ENCODE data around the gene TJP1. TPM values are rescaled to one million over a fixed set of nuclear protein-coding genes. Genes with fewer than 3 reads are reported as not detected.
"Not testable (repeated sequence)": the region's sequence is repeated elsewhere in the genome, so short reads cannot be mapped to it uniquely, and the experiment has no call there.

Gene TJP1
- total RNA-seq, 2 donors from 2014 or later = 86.9 to 110 TPM

DNA sequence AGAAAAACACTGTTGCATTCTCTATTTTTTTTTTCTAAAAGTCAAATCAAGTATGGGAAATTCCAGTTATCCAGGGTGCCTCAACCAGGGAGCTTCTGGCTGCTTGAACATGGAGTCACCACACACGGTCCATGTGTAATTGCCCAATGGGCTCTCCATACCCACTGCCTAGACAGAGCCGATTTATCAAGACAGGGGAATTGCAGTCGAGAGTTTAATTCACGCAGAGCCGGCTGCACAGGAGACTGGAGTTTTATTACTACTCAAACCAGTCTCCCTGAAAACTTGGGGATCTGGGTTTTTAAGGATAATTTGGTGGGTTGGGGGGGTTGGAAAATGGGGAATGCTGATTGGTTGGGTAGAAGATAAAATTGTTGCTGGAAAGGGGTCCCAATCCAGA lies 149.8 kb downstream of the TJP1 start:
- Histone ChIP-seq H3K27me3 (no peaks in the 10 kb centered on the region), H3K36me3 (no peaks in the 10 kb centered on the region), H3K27ac (no peak overlapping the region), H3K4me3 (no peak overlapping the region), H3K9me3 (no peaks in the 10 kb centered on the region), H3K4me1 (peaks cover 0 to 14% of the 10 kb centered on the region in 2 donors)
- no peak for DNase-seq (ENCODE audit: low spot score)
- TF ChIP-seq, protein P1, sequence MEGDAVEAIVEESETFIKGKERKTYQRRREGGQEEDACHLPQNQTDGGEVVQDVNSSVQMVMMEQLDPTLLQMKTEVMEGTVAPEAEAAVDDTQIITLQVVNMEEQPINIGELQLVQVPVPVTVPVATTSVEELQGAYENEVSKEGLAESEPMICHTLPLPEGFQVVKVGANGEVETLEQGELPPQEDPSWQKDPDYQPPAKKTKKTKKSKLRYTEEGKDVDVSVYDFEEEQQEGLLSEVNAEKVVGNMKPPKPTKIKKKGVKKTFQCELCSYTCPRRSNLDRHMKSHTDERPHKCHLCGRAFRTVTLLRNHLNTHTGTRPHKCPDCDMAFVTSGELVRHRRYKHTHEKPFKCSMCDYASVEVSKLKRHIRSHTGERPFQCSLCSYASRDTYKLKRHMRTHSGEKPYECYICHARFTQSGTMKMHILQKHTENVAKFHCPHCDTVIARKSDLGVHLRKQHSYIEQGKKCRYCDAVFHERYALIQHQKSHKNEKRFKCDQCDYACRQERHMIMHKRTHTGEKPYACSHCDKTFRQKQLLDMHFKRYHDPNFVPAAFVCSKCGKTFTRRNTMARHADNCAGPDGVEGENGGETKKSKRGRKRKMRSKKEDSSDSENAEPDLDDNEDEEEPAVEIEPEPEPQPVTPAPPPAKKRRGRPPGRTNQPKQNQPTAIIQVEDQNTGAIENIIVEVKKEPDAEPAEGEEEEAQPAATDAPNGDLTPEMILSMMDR (IDR thresholded peaks at IDR 0.05) = no peak

- H3K4me3 ChIP-seq; H3K9me3 ChIP-seq; H3K27ac ChIP-seq; H3K27me3 ChIP-seq; H3K36me3 ChIP-seq; DNase-seq (ENCODE audit: low spot score): not testable (repeated sequence)
- H3K4me1 ChIP-seq = peaks cover 0 to 14% of the 10 kb centered on the region in 2 donors
Observed at GRCh38 chr15:29672046-29672445, 150.2 kb downstream of the TJP1 start.

DNA sequence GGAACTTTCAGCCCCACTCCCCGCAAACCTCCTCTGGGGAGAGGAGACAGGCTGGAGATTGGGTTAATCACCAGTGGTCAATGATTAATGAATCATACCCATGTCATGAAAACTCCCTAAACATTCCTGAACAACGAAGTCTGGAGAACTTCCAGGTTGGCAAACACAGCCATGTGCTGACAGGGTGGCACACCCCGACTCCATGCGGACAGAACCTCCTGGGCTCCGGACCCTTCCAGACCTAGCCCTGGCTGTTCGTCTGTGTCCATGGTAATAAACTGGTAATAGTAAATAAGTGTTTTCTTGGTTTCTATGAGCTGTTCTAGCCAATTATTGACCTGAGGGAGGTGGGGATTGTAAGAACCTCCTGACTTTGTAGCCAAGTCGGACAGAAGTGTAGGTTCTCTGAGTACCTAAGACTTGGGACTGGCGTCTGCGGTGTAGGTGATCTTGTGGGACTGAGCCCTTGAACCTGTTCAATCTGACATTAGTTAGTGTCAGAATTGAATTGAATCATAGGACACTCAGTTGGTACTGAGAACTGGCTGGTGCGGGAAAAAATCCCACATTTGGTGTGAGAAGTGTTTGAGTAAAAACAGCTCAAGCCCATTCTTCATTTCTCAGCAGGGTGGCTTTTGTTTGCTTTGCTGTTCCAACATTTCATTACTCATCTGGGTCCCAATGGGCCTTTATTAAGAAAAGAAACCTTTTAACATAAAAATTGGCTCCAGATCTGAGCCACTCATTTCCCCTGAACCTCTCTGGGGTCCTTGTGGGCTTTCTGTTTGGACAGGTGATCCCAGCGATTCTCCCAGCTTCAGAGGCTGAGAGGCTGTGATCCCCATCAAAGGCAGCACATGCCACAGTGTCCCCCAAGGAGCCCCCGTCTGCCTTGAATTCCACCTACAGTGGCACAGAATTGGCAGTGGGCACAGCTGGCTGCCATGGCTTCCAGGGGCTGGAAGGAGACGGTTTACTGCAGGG lies 151.0 kb downstream of the TJP1 start:
- H3K9me3 ChIP-seq = no peaks in the 10 kb centered on the region
- H3K36me3 ChIP-seq = no peaks in the 10 kb centered on the region
- DNase-seq (ENCODE audit: low spot score) = no peak
- no peak overlapping the region for H3K27ac ChIP-seq
- TF ChIP-seq, protein P1 (IDR thresholded peaks at IDR 0.05) = no peak
- H3K4me3 ChIP-seq = no peak overlapping the region
- H3K27me3 ChIP-seq = no peaks in the 10 kb centered on the region
- peaks cover 0 to 14% of the 10 kb centered on the region in 2 donors for H3K4me1 ChIP-seq

DNA sequence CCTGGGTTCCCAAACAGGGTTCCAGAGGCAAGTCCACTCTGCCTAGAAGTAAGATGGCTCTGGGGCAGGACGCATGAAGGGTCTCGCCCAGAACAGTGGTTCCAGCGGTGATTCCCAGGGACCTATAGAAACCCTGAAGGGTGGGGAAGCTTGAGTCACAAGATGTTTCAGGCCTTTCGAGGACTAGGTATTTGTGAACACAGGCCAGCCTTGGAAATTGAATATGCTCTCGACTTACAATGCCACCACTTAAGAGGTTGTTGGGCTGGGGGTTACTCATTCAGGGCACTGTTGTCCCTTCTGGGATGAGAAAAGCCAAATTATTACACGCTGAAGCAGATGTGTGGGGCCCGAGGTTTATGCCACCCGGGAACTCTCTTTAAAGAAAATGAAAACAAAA lies 152.0 kb downstream of the TJP1 start:
- Histone ChIP-seq H3K4me3 (no peak overlapping the region), H3K27me3 (no peaks in the 10 kb centered on the region), H3K36me3 (no peaks in the 10 kb centered on the region), H3K27ac (no peak overlapping the region), H3K4me1 (peaks cover 0 to 11% of the 10 kb centered on the region in 2 donors), H3K9me3 (no peaks in the 10 kb centered on the region)
- no peak for DNase-seq (ENCODE audit: low spot score)
- TF ChIP-seq, protein P1 (IDR thresholded peaks at IDR 0.05) = no peak

DNA sequence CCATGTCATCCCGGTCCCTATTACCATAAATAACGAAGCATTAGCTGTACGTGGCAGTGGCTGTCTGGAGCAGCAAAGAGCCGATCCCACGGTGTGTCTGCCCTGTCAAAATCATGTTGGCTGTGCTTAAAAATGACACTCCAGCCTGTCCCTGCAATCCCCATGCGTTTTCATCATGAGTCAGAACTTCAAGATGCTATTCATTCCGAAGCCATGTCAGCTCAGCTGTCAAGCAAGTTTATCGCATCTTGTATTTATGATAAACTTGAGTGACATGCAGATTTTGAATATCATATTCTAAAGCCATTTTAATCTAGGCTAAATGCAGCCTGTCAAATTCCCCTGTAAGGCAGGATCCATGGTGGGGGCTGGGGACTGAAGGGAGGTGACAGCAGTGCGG lies 152.4 kb downstream of the TJP1 start:
- TF ChIP-seq, protein P1 (IDR thresholded peaks at IDR 0.05) = no peak
- Histone ChIP-seq H3K27ac (no peak overlapping the region), H3K4me3 (no peak overlapping the region), H3K36me3 (no peaks in the 10 kb centered on the region), H3K27me3 (no peaks in the 10 kb centered on the region), H3K4me1 (peaks cover 0 to 7% of the 10 kb centered on the region in 2 donors), H3K9me3 (no peaks in the 10 kb centered on the region)
- DNase-seq (ENCODE audit: low spot score) = no peak

GRCh38 chr15:29668120-29668602 lies 154.1 kb downstream of the TJP1 start:
- Histone ChIP-seq H3K27me3 (no peaks in the 10 kb centered on the region), H3K9me3 (no peaks in the 10 kb centered on the region), H3K36me3 (no peaks in the 10 kb centered on the region), H3K4me3 (no peak overlapping the region), H3K4me1 (no peaks in the 10 kb centered on the region), H3K27ac (no peak overlapping the region)
- TF ChIP-seq, protein P1 (IDR thresholded peaks at IDR 0.05) = peak; percentile 43 to 84
- peak; percentile 69 for DNase-seq (ENCODE audit: low spot score)

Data from right atrium auricular region (tissue), 2 donors.